Stimulated activated CD8-positive, alpha-beta memory T cell treated with anti-CD3 and anti-CD28 coated beads, Interleukin-12 subunit alpha, Interleukin-12 subunit beta, amount 100 ng/mL, for 24 hours (primary cell): ENCODE results near the gene MRPL36.

Experiments
- DNase-seq: peaks from one replicate; pipeline ENCODE4 v3.0.0-alpha.2; 2020; ENCODE audit errors: extremely low read depth

The MRPL36 gene

DNA sequence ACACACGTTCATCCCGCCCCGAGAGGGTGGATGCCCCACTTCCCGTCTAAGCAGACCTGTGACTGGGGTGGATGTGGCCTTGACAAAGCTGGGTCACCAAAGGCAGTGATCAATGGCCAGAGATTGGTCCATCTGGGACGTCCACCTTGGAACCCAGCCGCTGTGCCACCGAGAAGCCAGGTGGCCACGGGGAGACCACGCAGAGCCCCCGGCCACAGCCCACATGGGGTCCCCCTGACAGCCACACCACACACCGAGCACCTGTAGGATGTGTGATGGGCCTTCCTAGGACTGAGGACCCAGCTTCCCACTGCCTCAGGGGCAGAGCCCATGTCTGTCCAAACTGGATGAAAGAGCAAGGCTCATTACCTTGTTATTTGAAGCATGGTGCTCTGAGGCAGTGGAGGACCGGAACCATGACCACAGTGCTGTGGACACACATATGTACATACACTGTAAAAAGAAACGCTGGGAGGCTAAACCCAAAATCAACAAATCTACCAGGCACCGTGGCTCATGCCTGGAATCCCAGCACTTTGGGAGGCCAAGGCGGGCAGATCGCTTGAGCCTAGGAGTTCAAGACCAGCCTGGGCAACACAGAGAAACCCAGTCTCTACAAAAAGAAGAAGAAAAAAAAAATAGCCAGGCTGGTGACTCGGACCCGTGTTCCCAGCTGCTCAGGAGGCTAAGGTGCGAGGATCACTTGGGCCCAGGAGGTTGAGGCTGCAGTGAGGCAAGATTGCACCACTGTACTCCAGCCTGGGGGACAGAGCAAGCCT lies 50.1 kb downstream of the MRPL36 start:
- no peak for DNase-seq

DNA sequence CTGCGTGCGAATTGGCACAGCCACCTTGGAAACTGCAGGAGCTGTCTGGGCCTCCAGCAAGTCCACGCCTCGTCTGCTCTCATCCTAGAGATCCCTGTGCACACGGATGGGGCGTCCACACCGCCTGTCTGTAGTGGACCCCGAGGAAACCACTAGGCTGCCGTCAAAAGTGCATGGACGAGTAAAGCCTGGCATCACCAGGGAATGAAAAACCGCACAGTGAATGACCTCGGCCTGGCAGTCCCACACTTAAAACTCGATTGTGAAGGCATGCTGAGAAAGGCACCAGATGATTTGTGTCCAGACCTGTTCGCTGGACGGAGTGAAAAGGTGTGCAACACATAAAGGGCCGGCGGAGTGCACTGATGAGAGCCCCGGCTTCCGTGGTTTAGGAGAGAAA lies 50.8 kb downstream of the MRPL36 start:
- no peak for DNase-seq
